Measurements from ENCODE around the gene HCRT. TPM values are rescaled to one million over a fixed set of nuclear protein-coding genes. Genes with fewer than 3 reads are reported as not detected.
A peak's percentile ranks its signal among the peaks of the same experiment; 100 is the strongest.

The HCRT gene
- not detected for total RNA-seq
- total RNA-seq (2013): not detected

- no peaks in the 10 kb centered on the region for H3K9me3 Mint-ChIP-seq
- Histone ChIP-seq H3K36me3 (ENCODE audit: control insufficient read depth, insufficient read depth, low read length) (no peaks in the 10 kb centered on the region), H3K27me3 (ENCODE audit: control insufficient read depth, insufficient read depth, low read length) (peaks cover 12% of the 10 kb centered on the region), H3K4me3 (ENCODE audit: low read length) (peak within 1 kb of the TSS; percentile 24), H3K9me3 (ENCODE audit: control insufficient read depth, insufficient read depth, low read length) (no peaks in the 10 kb centered on the region), H3K27ac (ENCODE audit: low read length) (peak within 1 kb of the TSS; percentile 17), H3K4me1 (ENCODE audit: control insufficient read depth, insufficient read depth, low read length) (peaks cover 46% of the 10 kb centered on the region)
- 85% methylated on average over 11 of the region's 11 CpGs for WGBS (ENCODE audit: insufficient coverage)
- TF ChIP-seq, protein P1, sequence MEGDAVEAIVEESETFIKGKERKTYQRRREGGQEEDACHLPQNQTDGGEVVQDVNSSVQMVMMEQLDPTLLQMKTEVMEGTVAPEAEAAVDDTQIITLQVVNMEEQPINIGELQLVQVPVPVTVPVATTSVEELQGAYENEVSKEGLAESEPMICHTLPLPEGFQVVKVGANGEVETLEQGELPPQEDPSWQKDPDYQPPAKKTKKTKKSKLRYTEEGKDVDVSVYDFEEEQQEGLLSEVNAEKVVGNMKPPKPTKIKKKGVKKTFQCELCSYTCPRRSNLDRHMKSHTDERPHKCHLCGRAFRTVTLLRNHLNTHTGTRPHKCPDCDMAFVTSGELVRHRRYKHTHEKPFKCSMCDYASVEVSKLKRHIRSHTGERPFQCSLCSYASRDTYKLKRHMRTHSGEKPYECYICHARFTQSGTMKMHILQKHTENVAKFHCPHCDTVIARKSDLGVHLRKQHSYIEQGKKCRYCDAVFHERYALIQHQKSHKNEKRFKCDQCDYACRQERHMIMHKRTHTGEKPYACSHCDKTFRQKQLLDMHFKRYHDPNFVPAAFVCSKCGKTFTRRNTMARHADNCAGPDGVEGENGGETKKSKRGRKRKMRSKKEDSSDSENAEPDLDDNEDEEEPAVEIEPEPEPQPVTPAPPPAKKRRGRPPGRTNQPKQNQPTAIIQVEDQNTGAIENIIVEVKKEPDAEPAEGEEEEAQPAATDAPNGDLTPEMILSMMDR (IDR thresholded peaks at IDR 0.05): no peak
- H3K4me1 Mint-ChIP-seq: peaks cover 21 to 36% of the 10 kb centered on the region in 2 donors
- H3K27me3 Mint-ChIP-seq (ENCODE audit: low read depth in 2 of 2): peaks cover 0 to 9% of the 10 kb centered on the region in 2 donors
- no peaks in the 10 kb centered on the region for H3K36me3 Mint-ChIP-seq
- peak within 1 kb of the TSS; percentile 94 for H3K4me3 Mint-ChIP-seq
- DNase-seq (peak in 1 of 2 donors; percentile 40), ATAC-seq (no peak)
- intact Hi-C loops (cut with micrococcal nuclease): loop anchor here (5.0 kb wide), 1 partner anchor 102 kb away; the partner anchor contains the start of gene STAT5A
- peak within 1 kb of the TSS; percentile 85 to 86 for H3K27ac Mint-ChIP-seq
Observed at GRCh38 chr17:42184713-42185620, at the start of gene HCRT. Gene HCRT, minus strand, starts transcription at chr17:42185452. Its CDS starts 87 bp downstream, at chr17:42185365.

DNA sequence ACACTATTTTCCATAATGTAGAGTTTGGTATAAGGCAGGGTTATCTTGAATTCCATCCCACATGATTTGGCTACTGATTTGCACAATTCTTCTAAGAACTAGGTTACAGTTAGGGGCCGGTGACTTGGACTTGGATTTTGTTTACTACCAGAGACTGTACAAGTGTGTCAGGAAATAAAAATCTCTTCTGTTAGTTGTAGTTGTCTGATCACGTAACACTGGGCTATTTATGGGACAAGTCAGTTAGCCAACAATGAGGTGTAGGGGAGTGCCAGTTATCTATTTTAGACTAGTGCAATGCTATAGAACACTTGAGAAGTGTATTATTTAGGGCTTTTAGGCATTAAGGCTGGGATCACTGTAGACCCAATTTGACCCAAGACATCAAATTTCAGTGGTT, 48.7 kb upstream of the HCRT start:
- H3K9me3 Mint-ChIP-seq: no peaks in the 10 kb centered on the region
- DNase-seq (no peak), ATAC-seq (no peak)
- peak overlapping the region in 1 of 2 donors; percentile 45 for H3K27ac Mint-ChIP-seq
- H3K4me3 Mint-ChIP-seq: no peak overlapping the region
- Histone ChIP-seq H3K4me1 (ENCODE audit: control insufficient read depth, insufficient read depth, low read length) (no peaks in the 10 kb centered on the region), H3K9me3 (ENCODE audit: control insufficient read depth, insufficient read depth, low read length) (no peaks in the 10 kb centered on the region), H3K36me3 (ENCODE audit: control insufficient read depth, insufficient read depth, low read length) (no peaks in the 10 kb centered on the region), H3K27me3 (ENCODE audit: control insufficient read depth, insufficient read depth, low read length) (no peaks in the 10 kb centered on the region), H3K4me3 (ENCODE audit: low read length) (no peak overlapping the region), H3K27ac (ENCODE audit: low read length) (no peak overlapping the region)
- no peaks in the 10 kb centered on the region for H3K27me3 Mint-ChIP-seq (ENCODE audit: low read depth in 2 of 2)
- H3K36me3 Mint-ChIP-seq: no peaks in the 10 kb centered on the region
- TF ChIP-seq, protein P1 (IDR thresholded peaks at IDR 0.05): no peak
- H3K4me1 Mint-ChIP-seq: peaks cover 9 to 11% of the 10 kb centered on the region in 2 donors
- intact Hi-C loops (cut with micrococcal nuclease): no loop called here
- 77% methylated on average over 2 of the region's 2 CpGs for WGBS (ENCODE audit: insufficient coverage)

- Histone ChIP-seq H3K36me3 (ENCODE audit: control insufficient read depth, insufficient read depth, low read length) (peaks cover under 1% of the 10 kb centered on the region), H3K27me3 (ENCODE audit: control insufficient read depth, insufficient read depth, low read length) (no peaks in the 10 kb centered on the region), H3K4me1 (ENCODE audit: control insufficient read depth, insufficient read depth, low read length) (no peaks in the 10 kb centered on the region), H3K4me3 (ENCODE audit: low read length) (no peak overlapping the region), H3K9me3 (ENCODE audit: control insufficient read depth, insufficient read depth, low read length) (no peaks in the 10 kb centered on the region), H3K27ac (ENCODE audit: low read length) (no peak overlapping the region)
- intact Hi-C loops (cut with micrococcal nuclease): no loop called here
- H3K27me3 Mint-ChIP-seq (ENCODE audit: low read depth in 2 of 2): no peaks in the 10 kb centered on the region
- peak overlapping the region in 1 of 2 donors; percentile 45 for H3K27ac Mint-ChIP-seq
- ATAC-seq (no peak), DNase-seq (no peak)
- TF ChIP-seq, protein P1 (IDR thresholded peaks at IDR 0.05): no peak
- no peak overlapping the region for H3K4me3 Mint-ChIP-seq
- H3K4me1 Mint-ChIP-seq: peaks cover 9 to 15% of the 10 kb centered on the region in 2 donors
- no peaks in the 10 kb centered on the region for H3K9me3 Mint-ChIP-seq
- 100% methylated on average over 4 of the region's 5 CpGs for WGBS (ENCODE audit: insufficient coverage)
- no peaks in the 10 kb centered on the region for H3K36me3 Mint-ChIP-seq
Observed at GRCh38 chr17:42233156-42233555, 47.9 kb upstream of the HCRT start.
